Uterus (tissue), 2 donors: Measurements from ENCODE around the gene RAB7A.

Experiments used
- POLR2A ChIP-seq, 2 donors: fragments of 450-650 bp; IDR thresholded peaks; one replicate each; pipeline ENCODE4 v1.6.1; 2016; ENCODE audit warnings: antibody characterized with exemption in 2 of 2, mild to moderate bottlenecking in 1 of 2, moderate library complexity in 1 of 2
- TF ChIP-seq, protein P1 (sequence below), 4 experiments: fragments of 200-600 bp in 2 of 4; fragments of 450-650 bp in 2 of 4; sonication (generic) in 2 of 4; IDR thresholded peaks; one replicate each; pipeline ENCODE4 v1.5.1; 2016 to 2019; ENCODE audit warnings: antibody characterized with exemption in 4 of 4, mild to moderate bottlenecking in 2 of 4, moderate library complexity in 1 of 4

- TF ChIP-seq, protein P1, sequence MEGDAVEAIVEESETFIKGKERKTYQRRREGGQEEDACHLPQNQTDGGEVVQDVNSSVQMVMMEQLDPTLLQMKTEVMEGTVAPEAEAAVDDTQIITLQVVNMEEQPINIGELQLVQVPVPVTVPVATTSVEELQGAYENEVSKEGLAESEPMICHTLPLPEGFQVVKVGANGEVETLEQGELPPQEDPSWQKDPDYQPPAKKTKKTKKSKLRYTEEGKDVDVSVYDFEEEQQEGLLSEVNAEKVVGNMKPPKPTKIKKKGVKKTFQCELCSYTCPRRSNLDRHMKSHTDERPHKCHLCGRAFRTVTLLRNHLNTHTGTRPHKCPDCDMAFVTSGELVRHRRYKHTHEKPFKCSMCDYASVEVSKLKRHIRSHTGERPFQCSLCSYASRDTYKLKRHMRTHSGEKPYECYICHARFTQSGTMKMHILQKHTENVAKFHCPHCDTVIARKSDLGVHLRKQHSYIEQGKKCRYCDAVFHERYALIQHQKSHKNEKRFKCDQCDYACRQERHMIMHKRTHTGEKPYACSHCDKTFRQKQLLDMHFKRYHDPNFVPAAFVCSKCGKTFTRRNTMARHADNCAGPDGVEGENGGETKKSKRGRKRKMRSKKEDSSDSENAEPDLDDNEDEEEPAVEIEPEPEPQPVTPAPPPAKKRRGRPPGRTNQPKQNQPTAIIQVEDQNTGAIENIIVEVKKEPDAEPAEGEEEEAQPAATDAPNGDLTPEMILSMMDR (IDR thresholded peaks at IDR 0.05) = no peak
- TF ChIP-seq POLR2A (IDR thresholded peaks at IDR 0.05) = no peak
Observed at GRCh38 chr3:128679338-128679737, 46.6 kb upstream of the RAB7A start.
